CD4-positive, alpha-beta T cell (primary cell): Measurements from ENCODE around the gene AK8. TPM values are rescaled to one million over a fixed set of nuclear protein-coding genes. Genes with fewer than 3 reads are reported as not detected.

Source experiments
- ATAC-seq: fragments of 200-7000 bp; cut with Tn5 transposase; one replicate; pipeline ENCODE4 v1.10.0; 2022; ENCODE audit warnings: mild to moderate bottlenecking; ENCODE audit not compliant: poor library complexity
- CTCF ChIA-PET: fragments of 350-600 bp; sonication (Branson Sonifier 250); formaldehyde crosslinking; loops from one replicate; lab custom pipeline; 2021; ENCODE audit warnings: antibody characterized with exemption, inconsistent platforms; lab: Charles Lee
- POLR2A ChIA-PET: fragments of 350-600 bp; sonication (Branson Sonifier 250); formaldehyde crosslinking; loops from one replicate; lab custom pipeline; 2021; ENCODE audit warnings: antibody characterized with exemption, inconsistent platforms; lab: Charles Lee
- DNase-seq, 14 experiments: peaks; one replicate each; pipeline ENCODE4 v3.0.0-alpha.2; 2013 to 2020; ENCODE audit warnings: mixed read lengths in 2 of 14
- H3K27ac ChIP-seq, 2 donors: one replicate each; pipeline versions ENCODE4 v1.5.1 to v1.7.0; 2013; ENCODE audit warnings: low read length in 2 of 2, low read depth in 1 of 2, mild to moderate bottlenecking in 1 of 2
- H3K27me3 ChIP-seq, 2 experiments: 1 replicate in 1 of 2; 2 replicates in 1 of 2; pipeline versions ENCODE4 v1.6.1 to v1.7.0; 2013; ENCODE audit warnings: low read length in 2 of 2, control low read depth in 1 of 2, mild to moderate bottlenecking in 1 of 2, moderate library complexity in 1 of 2; ENCODE audit not compliant: insufficient read depth in 2 of 2, control insufficient read depth in 1 of 2
- H3K36me3 ChIP-seq: one replicate; pipeline ENCODE4 v1.6.1; 2013; ENCODE audit warnings: low read length, control low read depth; ENCODE audit not compliant: insufficient read depth
- H3K4me1 ChIP-seq: one replicate; pipeline ENCODE4 v1.6.1; 2013; ENCODE audit warnings: low read length, control low read depth; ENCODE audit not compliant: insufficient read depth
- H3K4me3 ChIP-seq: one replicate; pipeline ENCODE4 v1.5.1; 2013; ENCODE audit warnings: mild to moderate bottlenecking, low read length, moderate library complexity
- H3K9me3 ChIP-seq, 2 experiments: 1 replicate in 1 of 2; 2 replicates in 1 of 2; pipeline versions ENCODE4 v1.6.1 to v1.7.0; 2013; ENCODE audit warnings: low read length in 2 of 2, mild to moderate bottlenecking in 2 of 2, control low read depth in 1 of 2, moderate library complexity in 1 of 2; ENCODE audit not compliant: control insufficient read depth in 1 of 2, insufficient read depth in 1 of 2
- H3K27ac Mint-ChIP-seq: one replicate; pipeline ENCODE4 v1.8.0; 2020; ENCODE audit warnings: mixed read lengths
- H3K27me3 Mint-ChIP-seq: one replicate; pipeline ENCODE4 v1.8.0; 2021; ENCODE audit warnings: mixed read lengths
- H3K36me3 Mint-ChIP-seq: one replicate; pipeline ENCODE4 v1.8.0; 2021; ENCODE audit warnings: low read depth, mixed read lengths
- H3K4me1 Mint-ChIP-seq: one replicate; pipeline ENCODE4 v1.8.0; 2021; ENCODE audit warnings: low read depth, mixed read lengths
- H3K4me3 Mint-ChIP-seq: one replicate; pipeline ENCODE4 v1.8.0; 2020; ENCODE audit warnings: mild to moderate bottlenecking, mixed read lengths
- H3K9me3 Mint-ChIP-seq: one replicate; pipeline ENCODE4 v1.8.0; 2020; ENCODE audit warnings: mixed read lengths
- CTCF ChIP-seq: fragments of 200-600 bp; IDR thresholded peaks from one replicate; pipeline ENCODE4 v1.8.0; 2022; ENCODE audit warnings: antibody characterized with exemption, mild to moderate bottlenecking
- intact Hi-C, 2 experiments: fragments of 100-400 bp; cut with DNase I in 1 of 2; cut with micrococcal nuclease in 1 of 2; formaldehyde crosslinking; loops; one replicate each; pipeline versions ENCODE4 v1.15.1 to v1.9.0; 2023 to 2025; cut with DNase I, micrococcal nuclease
- total RNA-seq, 174 experiments: library from RNA in 2 of 174; stranded (reverse) in 2 of 174; gene quantifications; one replicate each; pipeline ENCODE4 v1.2.3 and lab custom pipeline; 2021 to 2026

The AK8 gene
- total RNA-seq, 2 experiments from 2014 or later = not detected

DNA sequence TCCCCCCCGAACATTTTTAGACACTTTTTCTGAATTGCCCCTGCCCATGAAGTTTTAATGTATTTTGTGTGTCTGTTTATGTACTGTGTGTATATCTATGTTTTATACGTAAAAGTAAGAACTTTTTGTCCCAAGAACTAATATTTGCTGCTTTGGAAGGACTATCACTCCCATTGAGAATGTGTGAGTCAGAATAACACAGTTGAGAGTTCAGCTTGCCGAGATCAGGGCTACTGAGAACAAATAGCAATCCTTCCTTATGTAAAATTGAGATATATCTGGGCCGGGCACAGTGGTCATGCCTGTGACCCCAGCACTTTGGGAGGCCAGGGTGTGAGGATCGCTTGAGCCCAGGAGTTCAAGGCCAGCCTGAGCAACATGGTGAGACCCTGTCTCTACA is 196.5 kb downstream of the AK8 start:
- intact Hi-C loops = no loop called here
- ATAC-seq (no peak), DNase-seq (no peak)
- H3K4me3 ChIP-seq = no peak overlapping the region
- ChIA-PET POLR2A (interaction anchor here (0.6 kb wide), 1 partner anchor 61 kb away, joined by 4 read pairs; no protein-coding TSS in a partner anchor), CTCF (no interaction called here)
- no peaks in the 10 kb centered on the region for H3K27me3 ChIP-seq
- H3K27ac Mint-ChIP-seq = no peak overlapping the region
- H3K9me3 ChIP-seq = no peaks in the 10 kb centered on the region
- no peaks in the 10 kb centered on the region for H3K27me3 Mint-ChIP-seq
- no peak overlapping the region for H3K27ac ChIP-seq
- H3K4me1 ChIP-seq = no peaks in the 10 kb centered on the region
- H3K4me3 Mint-ChIP-seq = no peak overlapping the region
- no peak for TF ChIP-seq CTCF
- H3K9me3 Mint-ChIP-seq = no peaks in the 10 kb centered on the region
- peaks cover 10% of the 10 kb centered on the region for H3K4me1 Mint-ChIP-seq
- peaks cover 82% of the 10 kb centered on the region for H3K36me3 Mint-ChIP-seq
- H3K36me3 ChIP-seq = peaks cover 66% of the 10 kb centered on the region

DNA sequence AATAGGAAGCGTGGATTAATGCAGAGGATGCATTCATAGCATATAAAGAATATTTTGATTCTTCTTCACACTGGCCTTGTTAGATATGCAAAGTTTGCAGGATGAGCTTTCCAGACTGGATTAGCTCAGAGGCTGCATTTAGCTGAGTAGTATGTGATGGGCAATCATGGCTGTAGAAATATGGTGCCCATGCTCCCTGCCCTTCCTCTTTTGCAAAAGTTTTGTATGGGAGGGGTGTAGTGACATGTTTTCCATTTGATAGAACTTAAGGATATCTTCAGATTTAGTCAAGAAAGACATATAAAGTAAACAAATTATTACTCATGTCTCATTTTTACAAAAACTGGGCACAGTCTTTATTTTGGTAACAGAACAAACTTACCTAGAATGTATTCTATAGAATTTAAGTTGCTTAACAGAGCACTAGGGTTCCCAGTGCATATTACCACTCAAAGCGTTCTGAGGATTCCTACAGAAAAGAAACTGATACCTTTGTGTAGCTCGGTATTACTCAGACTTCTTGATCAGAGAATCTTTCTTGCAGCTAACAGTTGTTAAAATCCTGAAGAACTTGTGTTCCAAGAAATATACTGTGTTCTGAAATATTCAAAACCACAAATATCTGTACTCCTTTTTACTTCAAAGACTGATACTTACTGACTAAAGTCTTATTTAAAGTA is 198.0 kb downstream of the AK8 start:
- H3K27ac Mint-ChIP-seq = no peak overlapping the region
- ATAC-seq = no peak
- ChIA-PET CTCF (no interaction called here), POLR2A (interaction anchor here (1.2 kb wide), 1 partner anchor 10 kb away, joined by 4 read pairs; the partner anchor contains the start of genes DDX31 and GTF3C4)
- no peak overlapping the region for H3K27ac ChIP-seq
- no peak overlapping the region for H3K4me3 ChIP-seq
- H3K4me3 Mint-ChIP-seq = no peak overlapping the region
- H3K27me3 Mint-ChIP-seq = no peaks in the 10 kb centered on the region
- no peaks in the 10 kb centered on the region for H3K4me1 ChIP-seq
- peaks cover 67% of the 10 kb centered on the region for H3K36me3 Mint-ChIP-seq
- TF ChIP-seq CTCF = no peak
- intact Hi-C loops = loop anchor here in 1 of 2 experiments (10.0 kb wide), 1 partner anchor 1555 kb away; the partner anchor contains the start of gene NUP214
- H3K27me3 ChIP-seq = no peaks in the 10 kb centered on the region
- H3K4me1 Mint-ChIP-seq = peaks cover 15% of the 10 kb centered on the region
- no peak for DNase-seq
- peaks cover 52% of the 10 kb centered on the region for H3K36me3 ChIP-seq
- no peaks in the 10 kb centered on the region for H3K9me3 Mint-ChIP-seq
- no peaks in the 10 kb centered on the region for H3K9me3 ChIP-seq

DNA sequence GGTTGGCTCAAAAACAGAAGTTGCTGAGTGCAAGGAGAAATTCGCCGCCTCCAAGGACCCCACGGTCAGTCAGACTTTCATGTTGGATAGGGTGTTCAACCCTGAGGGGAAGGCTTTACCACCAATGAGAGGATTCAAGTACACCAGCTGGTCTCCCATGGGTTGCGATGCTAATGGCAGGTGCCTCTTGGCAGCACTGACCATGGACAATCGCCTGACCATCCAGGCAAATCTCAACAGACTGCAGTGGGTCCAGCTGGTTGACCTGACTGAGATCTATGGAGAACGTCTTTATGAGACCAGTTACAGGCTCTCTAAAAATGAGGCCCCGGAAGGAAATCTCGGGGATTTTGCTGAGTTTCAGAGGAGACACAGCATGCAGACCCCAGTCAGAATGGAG is 200.1 kb downstream of the AK8 start:
- peaks cover 30% of the 10 kb centered on the region for H3K4me1 Mint-ChIP-seq
- Histone ChIP-seq H3K27me3 (no peaks in the 10 kb centered on the region), H3K9me3 (no peaks in the 10 kb centered on the region), H3K4me1 (peaks cover 4% of the 10 kb centered on the region), H3K36me3 (peaks cover 35% of the 10 kb centered on the region), H3K27ac (no peak overlapping the region), H3K4me3 (no peak overlapping the region)
- H3K4me3 Mint-ChIP-seq = no peak overlapping the region
- no peak overlapping the region for H3K27ac Mint-ChIP-seq
- no peaks in the 10 kb centered on the region for H3K27me3 Mint-ChIP-seq
- TF ChIP-seq CTCF = no peak
- peaks cover 53% of the 10 kb centered on the region for H3K36me3 Mint-ChIP-seq
- ATAC-seq = no peak
- DNase-seq = no peak
- ChIA-PET POLR2A (no interaction called here), CTCF (no interaction called here)
- no peaks in the 10 kb centered on the region for H3K9me3 Mint-ChIP-seq
- intact Hi-C loops = loop anchor here in 1 of 2 experiments (10.0 kb wide), 1 partner anchor 1553 kb away; the partner anchor contains the start of gene NUP214

Other genes starting within 250 kb of the AK8 start
- gene DDX31, start 208.3 kb downstream of the AK8 start, total RNA-seq = 10 to 100 TPM; 11.0 to 11.3 TPM
- gene GTF3C4, start 207.8 kb downstream of the AK8 start, total RNA-seq = 1 to 10 TPM; 9.3 to 9.6 TPM
- gene SPACA9, start 614 bp upstream of the AK8 start, total RNA-seq = under 1 TPM; 0.52 to 0.92 TPM
- gene TSC1, start 66.3 kb upstream of the AK8 start, total RNA-seq = 10 to 100 TPM; 50.0 to 51.9 TPM
- gene GFI1B, start 100.4 kb upstream of the AK8 start, total RNA-seq = under 1 TPM in 1 of 2 experiments, not detected in 1; 0.58 TPM
- 10 to 100 TPM; 49.0 to 52.4 TPM for gene GTF3C5, start 152.7 kb upstream of the AK8 start, total RNA-seq
- gene CEL, start 183.7 kb upstream of the AK8 start, total RNA-seq = under 1 TPM; 0.16 to 0.39 TPM
- 100 to 1,000 TPM; 166 to 168 TPM for gene RALGDS, start 243.0 kb upstream of the AK8 start, total RNA-seq